ENCODE measurements around the gene SLC38A9.

- TF ChIP-seq EZH2phosphoT487 (IDR thresholded peaks at IDR 0.05; ENCODE audit: insufficient read depth, low read depth): no peak
- TF ChIP-seq EZH2 (IDR thresholded peaks at IDR 0.05; ENCODE audit: insufficient read depth, poor library complexity, severe bottlenecking): no peak
These were observed 20.6 kb downstream of the SLC38A9 start for GRCh38 chr5:55691265-55692105.

All from GM23248 (cell line).